GM18511 (cell line): ENCODE results near the gene ISYNA1.

Experiments
- ATAC-seq: cut with Tn5 transposase; IDR thresholded peaks from one replicate; pipeline ENCODE4 v1.9.1; 2021; ENCODE audit warnings: mild to moderate bottlenecking, moderate library complexity; ENCODE audit not compliant: unreplicated experiment

Gene ISYNA1

GRCh38 chr19:18445262-18445948 is 7.5 kb upstream of the ISYNA1 start:
- no peak for ATAC-seq

DNA sequence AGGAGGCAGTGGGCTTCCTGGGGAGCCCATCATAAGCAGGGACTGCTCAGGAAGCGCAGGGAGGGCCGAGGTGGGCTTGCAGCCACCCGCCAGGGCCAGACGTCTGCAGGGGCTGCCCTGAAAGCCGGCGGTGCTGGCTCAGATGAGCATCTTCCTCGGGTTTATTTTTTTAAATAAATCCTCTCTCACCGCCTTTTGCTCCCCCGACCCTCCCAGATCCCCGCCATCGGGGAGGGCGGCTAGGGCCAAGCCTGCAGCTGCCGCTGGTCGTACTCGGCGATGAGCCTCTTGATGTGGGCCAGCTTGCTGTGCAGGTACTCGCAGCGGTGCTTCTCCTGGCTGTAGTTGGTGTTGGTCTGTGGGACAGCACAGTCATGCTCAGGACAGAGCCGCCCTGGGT is 6.6 kb upstream of the ISYNA1 start:
- no peak for ATAC-seq

DNA sequence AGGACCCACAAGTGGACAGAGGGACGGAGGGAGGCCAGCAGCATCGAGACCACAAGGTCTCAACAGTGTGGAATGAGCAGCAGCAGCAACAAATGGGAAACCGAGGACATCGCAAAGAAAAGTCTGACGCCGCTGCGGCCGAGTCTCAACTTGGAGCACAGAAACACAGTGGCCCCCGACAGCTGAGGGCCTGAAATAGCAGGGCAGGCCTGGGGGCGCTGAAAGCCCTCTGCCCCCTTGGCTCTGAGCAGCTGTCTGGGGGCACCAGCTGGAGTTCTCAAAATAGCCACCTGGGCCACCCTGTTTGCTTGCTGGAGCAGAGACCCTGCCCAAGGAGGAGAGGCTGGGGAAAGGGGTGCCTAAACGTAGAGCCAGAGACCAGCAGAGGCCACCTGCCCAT is 5.9 kb upstream of the ISYNA1 start:
- ATAC-seq = no peak

- ATAC-seq = no peak
Observed at GRCh38 chr19:18443406-18443805, 5.5 kb upstream of the ISYNA1 start.

DNA sequence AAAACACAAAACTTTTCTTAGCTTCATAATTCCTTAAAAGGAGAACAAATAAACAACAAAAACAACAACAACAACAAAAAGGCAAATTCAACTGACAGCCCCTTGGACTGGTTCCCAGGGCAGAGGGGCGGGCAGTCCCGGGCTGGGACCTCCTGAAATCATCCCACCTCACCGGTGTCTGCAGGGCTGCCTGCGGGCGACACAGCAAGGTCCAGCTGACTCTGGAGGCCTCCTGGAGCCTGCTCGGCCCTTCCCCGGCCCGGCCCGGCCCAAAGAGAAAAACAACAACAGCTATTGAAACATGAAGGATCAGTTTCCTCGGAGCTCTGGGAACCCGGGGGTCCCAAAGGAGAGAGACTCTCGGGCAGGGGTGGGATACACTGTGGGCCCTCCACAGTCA is 5.0 kb upstream of the ISYNA1 start:
- ATAC-seq = no peak

GRCh38 chr19:18441804-18442788 is 4.2 kb upstream of the ISYNA1 start:
- no peak for ATAC-seq

DNA sequence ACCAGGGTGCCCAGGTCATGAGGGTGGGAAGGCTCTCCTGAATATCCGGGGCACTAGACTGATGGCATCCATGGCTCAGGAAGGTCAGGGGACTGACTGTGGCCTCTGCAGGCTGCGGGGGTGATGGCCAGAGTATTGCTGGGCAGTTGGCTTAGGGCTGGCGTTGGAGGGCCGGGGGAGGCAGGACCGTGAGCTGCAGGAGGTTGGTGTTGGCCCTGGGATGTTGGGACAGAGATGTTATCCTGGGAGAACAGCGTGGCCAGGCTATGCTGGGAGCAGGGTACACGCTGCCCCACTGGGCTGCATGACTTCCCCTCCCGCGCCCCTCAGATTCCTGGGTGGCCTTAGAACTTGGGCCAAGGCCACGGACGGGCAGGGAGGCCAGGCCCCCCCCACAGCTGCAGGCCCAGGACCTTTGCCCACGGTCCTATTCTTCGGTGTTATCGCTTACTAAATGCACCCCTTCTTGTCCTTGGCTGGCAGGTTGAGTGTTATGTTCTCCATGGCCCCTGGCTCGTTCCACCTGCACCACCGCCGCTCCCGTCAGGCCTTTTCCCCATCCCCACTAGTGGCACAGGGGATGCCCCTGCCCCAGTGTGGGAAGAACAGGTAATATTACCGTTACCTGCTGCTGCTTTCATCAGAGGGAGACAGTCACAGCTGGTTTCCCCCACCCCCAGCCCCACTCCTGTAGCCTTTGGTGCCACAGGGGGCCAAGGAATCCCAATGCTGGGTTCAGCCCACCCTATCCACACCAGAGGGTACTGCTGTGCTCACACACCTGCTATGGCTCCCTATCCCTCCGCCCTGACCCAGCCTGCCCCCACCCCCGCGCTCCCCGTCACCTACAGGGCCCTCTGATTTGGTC is 3.2 kb upstream of the ISYNA1 start:
- ATAC-seq = no peak

DNA sequence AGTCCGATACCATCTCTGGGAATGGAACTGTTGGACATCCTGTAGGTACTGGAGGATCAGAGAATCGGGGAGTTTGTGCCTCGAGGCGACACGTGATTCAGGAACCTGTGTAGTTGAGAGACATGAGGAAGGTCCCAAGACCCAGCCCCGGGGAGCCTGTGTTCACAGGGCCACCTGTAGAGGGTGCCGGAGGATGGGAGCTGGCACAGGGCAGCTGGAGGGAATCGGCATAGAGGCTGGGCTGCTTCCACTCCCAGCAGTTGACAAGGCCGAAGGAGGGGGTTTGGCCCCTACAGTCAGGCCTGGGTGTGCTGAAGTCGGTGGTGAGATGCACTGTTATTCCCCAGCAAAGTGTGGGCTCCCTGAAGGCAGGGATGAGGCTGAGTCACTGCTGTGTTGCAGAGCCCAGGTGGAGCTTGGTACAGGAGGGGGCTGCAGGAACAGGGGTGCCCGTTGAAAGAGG is 2.5 kb upstream of the ISYNA1 start:
- ATAC-seq = no peak

- ATAC-seq = no peak
Observed at GRCh38 chr19:18439910-18440237, 1.9 kb upstream of the ISYNA1 start.

DNA sequence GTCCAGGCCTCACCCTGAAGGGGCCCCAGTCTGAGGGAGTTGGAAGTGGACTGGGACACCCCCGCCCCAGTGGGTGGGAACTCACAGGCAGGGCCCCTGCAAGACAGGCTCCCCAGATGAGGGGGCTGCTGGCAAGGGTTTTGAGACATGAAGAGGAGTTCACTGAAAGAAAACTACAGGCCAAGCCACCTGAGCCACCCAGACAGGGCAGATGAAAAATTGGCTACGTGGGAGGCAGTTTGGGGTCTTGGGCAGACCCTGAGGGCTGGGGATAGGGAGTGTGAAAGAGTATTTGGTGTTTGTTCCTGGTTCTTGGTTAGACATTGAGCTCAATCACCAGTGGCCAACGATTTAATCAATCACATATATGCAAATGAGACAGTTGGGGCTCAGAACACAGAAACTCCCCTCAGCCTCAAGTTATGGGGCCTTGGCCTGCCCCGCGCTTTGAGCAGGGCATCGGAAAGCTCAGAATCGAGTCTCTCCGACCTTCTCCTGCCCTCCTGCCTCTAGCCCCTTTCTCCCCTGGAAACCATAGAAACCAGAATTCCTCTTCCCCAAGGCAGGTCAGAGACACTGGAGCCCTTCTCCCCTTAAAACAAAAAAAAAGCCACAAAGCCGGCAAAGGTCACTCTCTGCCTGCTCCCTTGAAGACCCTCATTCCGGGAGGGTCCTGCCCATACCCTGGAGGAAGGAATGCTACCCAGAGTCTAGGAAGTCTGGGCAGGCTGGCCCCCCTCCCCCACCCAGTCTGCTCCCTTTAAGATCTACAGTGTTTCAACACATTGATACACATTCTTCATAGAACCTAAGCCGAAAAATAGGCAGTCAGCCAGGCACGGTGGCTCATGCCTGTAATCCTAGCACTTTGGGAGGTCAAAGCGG is 1.3 kb upstream of the ISYNA1 start:
- ATAC-seq = no peak

- ATAC-seq = no peak
Observed at GRCh38 chr19:18438331-18439024, 545 bp upstream of the ISYNA1 start.

DNA sequence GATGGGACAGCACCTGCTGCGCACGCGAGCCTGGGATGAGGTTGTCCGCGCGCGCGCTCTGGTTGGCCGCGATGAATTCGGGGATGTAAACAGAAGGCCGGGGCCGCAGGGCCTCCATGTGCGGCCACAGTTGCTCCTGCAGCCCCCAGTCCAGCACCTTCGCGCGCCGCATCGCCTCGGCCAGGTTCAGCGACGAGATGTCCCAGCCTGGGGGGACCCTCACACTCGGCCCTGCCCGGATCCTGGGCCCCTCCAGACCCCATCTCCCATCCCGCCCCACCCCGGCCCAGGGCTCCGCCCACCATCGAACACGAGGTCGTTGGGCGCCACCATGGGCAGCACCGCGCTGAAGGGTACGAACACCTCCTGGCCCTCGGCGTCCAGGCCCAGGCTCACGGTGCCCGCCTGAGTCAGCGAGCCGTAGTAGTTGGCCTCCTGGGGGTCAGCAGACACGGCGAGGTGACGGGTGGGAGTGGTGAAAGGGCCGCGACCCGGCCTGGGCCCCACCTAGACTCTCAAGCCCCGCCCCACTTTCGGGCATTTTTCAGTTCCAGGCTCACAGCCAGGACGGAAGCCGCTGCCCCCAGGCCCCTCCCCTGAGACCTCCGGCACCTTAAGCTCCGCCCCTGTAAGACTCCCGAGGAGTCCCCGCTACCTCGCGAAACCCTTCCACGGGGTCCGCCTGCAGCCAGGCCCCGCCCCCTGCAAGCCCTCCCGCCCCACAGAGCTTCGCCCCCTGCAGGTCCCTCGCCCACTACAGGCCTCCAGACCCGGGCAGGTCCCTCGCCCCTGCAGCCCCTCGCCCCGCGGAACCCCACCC is 1.1 kb downstream of the ISYNA1 start:
- ATAC-seq = peak; percentile 61

- ATAC-seq = no peak
Observed at GRCh38 chr19:18435842-18436670, 1.9 kb downstream of the ISYNA1 start.

GRCh38 chr19:18435178-18435841 is 2.6 kb downstream of the ISYNA1 start:
- ATAC-seq = no peak

DNA sequence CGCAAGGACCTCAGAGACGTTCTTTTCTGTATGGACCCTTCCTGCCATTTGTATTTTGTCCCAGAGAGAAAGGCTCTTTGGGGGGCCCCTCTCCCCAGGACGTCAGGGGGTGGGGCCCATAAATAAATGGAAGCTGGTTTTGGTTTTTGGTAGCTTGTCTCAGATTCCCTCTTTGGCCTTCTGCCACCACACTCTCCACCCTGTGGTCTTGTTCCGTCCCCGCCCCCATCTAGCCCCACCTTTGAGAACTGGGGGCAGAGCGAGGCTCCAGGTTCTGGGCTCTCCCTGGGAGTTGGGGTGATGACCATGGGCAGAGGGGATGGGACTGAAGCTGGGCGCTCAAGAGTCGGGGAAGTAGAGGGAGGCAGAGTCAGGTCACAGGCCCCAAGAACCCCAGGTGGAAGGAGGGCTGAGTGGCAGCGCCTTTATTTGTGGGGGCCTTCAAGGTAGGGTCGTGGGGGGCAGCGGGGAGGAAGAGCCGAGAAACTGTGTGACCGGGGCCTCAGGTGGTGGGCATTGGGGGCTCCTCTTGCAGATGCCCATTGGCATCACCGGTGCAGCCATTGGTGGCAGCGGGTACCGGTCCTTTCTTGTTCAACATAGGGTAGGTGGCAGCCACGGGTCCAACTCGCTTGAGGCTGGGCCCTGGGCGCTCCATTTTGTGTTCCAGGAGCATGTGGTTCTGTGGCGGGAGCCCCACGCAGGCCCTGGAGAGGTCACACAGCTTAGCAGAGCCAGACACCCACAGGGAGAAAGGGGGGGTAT is 3.3 kb downstream of the ISYNA1 start:
- no peak for ATAC-seq

DNA sequence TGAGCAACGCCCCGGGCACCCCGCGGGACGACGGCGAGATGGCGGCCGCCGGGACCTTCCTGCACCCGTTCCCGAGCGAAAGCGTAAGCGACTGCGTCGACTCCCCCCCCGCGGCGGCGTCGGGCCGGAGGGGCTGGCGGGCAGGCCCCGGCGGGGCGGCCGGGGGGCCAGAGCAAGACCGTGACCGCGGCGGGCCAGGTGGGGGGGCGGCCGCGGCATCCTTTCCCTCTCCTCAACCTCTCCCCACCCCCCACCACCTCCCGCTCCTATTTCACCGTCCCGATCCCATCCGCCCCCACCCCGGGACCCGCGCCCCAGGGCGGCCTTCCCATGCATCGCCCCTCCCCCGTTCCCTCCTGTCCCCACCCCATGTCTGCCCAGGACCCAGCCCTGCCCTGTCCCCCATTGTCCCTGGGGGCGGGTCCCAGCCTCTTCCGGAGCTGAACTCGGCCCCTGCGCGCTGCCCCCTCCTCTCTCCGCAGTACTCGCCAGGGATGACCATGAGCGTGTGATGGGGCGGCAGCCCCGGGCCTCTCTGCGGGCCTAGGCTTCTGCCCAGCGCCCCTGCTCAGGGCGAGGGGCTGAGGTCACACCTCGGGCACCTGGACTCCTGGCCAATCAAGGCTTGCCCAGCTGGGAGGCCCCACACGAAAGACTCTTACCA is 4.1 kb downstream of the ISYNA1 start:
- no peak for ATAC-seq
